A673 (cell line): ENCODE measurements around the gene BEST4. TPM values are rescaled to one million over a fixed set of nuclear protein-coding genes. Genes with fewer than 3 reads are reported as not detected.

Source experiments
- BruUV-seq: library from RNA; stranded (reverse); fragments of 400-500 nt; replicated peaks from 2 replicates; lab custom pipeline; 2021; lab: Mats Ljungman, UMichigan
- CTCF ChIA-PET: fragments of 300-600 bp; sonication (Branson Sonifier 250); formaldehyde crosslinking; loops from one replicate; lab custom pipeline; 2022; ENCODE audit warnings: antibody characterized with exemption; lab: Charles Lee
- POLR2A ChIA-PET: fragments of 300-600 bp; sonication (Branson Sonifier 250); formaldehyde crosslinking; loops from one replicate; lab custom pipeline; 2022; ENCODE audit warnings: antibody characterized with exemption; ENCODE audit not compliant: low non-redundant PET; lab: Charles Lee
- DNase-seq: peaks from one replicate; pipeline ENCODE4 v3.0.0-alpha.2; 2015; ENCODE audit warnings: low spot score
- H3K27ac ChIP-seq: fragments of 200-600 bp; sonication (generic); 2 replicates; pipeline ENCODE4 v1.5.1; 2016; ENCODE audit warnings: mixed run types, low read depth, mild to moderate bottlenecking, mixed read lengths, antibody characterized with exemption, low read length; ENCODE audit not compliant: poor library complexity, severe bottlenecking
- H3K27me3 ChIP-seq: fragments of 200-600 bp; sonication (generic); replicated peaks from 2 replicates; pipeline ENCODE4 v1.6.1; 2017; ENCODE audit warnings: mixed run types, low read depth, mild to moderate bottlenecking, mixed read lengths, antibody characterized with exemption, low read length; ENCODE audit not compliant: insufficient read depth, poor library complexity
- H3K36me3 ChIP-seq: fragments of 200-600 bp; sonication (generic); 2 replicates; pipeline ENCODE4 v1.6.1; 2016; ENCODE audit warnings: mixed run types, mild to moderate bottlenecking, mixed read lengths, antibody characterized with exemption, low read length; ENCODE audit not compliant: insufficient read depth, poor library complexity, severe bottlenecking
- H3K4me1 ChIP-seq: fragments of 200-600 bp; sonication (generic); 2 replicates; pipeline ENCODE4 v1.6.1; 2017; ENCODE audit warnings: mixed run types, mild to moderate bottlenecking, mixed read lengths, antibody characterized with exemption, low read length; ENCODE audit not compliant: insufficient read depth, poor library complexity, severe bottlenecking
- H3K4me3 ChIP-seq: fragments of 200-600 bp; sonication (generic); 2 replicates; pipeline ENCODE4 v1.5.1; 2016; ENCODE audit warnings: low read depth, mixed run types, mild to moderate bottlenecking, mixed read lengths, low read length; ENCODE audit not compliant: poor library complexity, severe bottlenecking
- H3K9me3 ChIP-seq: fragments of 200-600 bp; sonication (generic); 2 replicates; pipeline ENCODE4 v1.6.1; 2016; ENCODE audit warnings: mixed run types, low read depth, mild to moderate bottlenecking, mixed read lengths, antibody characterized with exemption, low read length; ENCODE audit not compliant: poor library complexity, severe bottlenecking
- EZH2 ChIP-seq: fragments of 200-600 bp; sonication (generic); IDR thresholded peaks from 2 replicates; pipeline ENCODE4 v1.6.1; 2017; ENCODE audit warnings: borderline replicate concordance, low read depth, mild to moderate bottlenecking, mixed read lengths, antibody characterized with exemption, low read length; ENCODE audit not compliant: poor library complexity, severe bottlenecking
- intact Hi-C: fragments of 100-400 bp; cut with micrococcal nuclease; formaldehyde crosslinking; loops from one replicate; pipeline ENCODE4 v1.10.0; 2022; ENCODE audit not compliant: unreplicated experiment
- total RNA-seq: library from RNA; stranded (reverse); gene quantifications from 2 replicates; pipeline ENCODE4 v1.2.3, GENCODE V29; 2021
- TF ChIP-seq, protein P1 (sequence below): fragments of 300-800, 200-600 bp; sonication (generic); conservative IDR thresholded peaks from 2 replicates; pipeline ENCODE4 v1.5.1; 2017; ENCODE audit warnings: low read depth, mild to moderate bottlenecking, antibody characterized with exemption, low read length, moderate library complexity, mixed read lengths

BEST4 gene
- total RNA-seq, 1 experiment from 2014 or later, result not detected

DNA sequence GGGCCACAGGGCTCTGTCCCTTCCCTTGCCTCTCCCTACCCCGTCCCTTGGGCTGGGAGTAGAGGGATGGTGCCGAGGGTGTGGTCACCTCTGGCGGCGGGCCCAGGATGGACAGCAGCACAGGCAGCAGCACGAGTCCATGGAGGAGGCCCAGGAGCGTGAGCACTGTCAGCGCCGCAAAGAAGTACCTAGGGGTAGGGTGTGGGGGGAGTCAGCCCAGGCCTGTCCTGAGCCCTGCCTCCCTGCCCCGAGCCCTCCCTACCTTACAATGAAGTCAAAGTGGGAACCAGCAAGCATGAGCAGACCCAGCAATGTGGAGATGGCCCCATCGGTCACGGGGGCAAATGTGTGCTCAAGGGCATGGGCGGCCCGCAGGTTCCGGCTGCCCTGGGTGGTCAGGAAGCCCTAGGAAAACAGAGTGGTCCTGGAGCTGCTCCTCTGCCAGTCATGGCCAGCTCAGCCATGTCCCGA, 35.0 kb upstream of the BEST4 start:
- H3K9me3 ChIP-seq, result no peaks in the 10 kb centered on the region
- H3K4me3 ChIP-seq, result no peak overlapping the region
- H3K36me3 ChIP-seq, result no peaks in the 10 kb centered on the region
- no peak for DNase-seq
- H3K27me3 ChIP-seq, result no peaks in the 10 kb centered on the region
- ChIA-PET POLR2A (no interaction called here), CTCF (interaction anchor here (0.5 kb wide), 1 partner anchor 480 kb away, joined by 6 read pairs; no protein-coding TSS in a partner anchor)
- TF ChIP-seq, protein P1, sequence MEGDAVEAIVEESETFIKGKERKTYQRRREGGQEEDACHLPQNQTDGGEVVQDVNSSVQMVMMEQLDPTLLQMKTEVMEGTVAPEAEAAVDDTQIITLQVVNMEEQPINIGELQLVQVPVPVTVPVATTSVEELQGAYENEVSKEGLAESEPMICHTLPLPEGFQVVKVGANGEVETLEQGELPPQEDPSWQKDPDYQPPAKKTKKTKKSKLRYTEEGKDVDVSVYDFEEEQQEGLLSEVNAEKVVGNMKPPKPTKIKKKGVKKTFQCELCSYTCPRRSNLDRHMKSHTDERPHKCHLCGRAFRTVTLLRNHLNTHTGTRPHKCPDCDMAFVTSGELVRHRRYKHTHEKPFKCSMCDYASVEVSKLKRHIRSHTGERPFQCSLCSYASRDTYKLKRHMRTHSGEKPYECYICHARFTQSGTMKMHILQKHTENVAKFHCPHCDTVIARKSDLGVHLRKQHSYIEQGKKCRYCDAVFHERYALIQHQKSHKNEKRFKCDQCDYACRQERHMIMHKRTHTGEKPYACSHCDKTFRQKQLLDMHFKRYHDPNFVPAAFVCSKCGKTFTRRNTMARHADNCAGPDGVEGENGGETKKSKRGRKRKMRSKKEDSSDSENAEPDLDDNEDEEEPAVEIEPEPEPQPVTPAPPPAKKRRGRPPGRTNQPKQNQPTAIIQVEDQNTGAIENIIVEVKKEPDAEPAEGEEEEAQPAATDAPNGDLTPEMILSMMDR, result no peak
- no peak for TF ChIP-seq EZH2
- BruUV-seq, result no TSS peak
- H3K4me1 ChIP-seq, result peaks cover 6% of the 10 kb centered on the region
- intact Hi-C loops, result no loop called here
- no peak overlapping the region for H3K27ac ChIP-seq

DNA sequence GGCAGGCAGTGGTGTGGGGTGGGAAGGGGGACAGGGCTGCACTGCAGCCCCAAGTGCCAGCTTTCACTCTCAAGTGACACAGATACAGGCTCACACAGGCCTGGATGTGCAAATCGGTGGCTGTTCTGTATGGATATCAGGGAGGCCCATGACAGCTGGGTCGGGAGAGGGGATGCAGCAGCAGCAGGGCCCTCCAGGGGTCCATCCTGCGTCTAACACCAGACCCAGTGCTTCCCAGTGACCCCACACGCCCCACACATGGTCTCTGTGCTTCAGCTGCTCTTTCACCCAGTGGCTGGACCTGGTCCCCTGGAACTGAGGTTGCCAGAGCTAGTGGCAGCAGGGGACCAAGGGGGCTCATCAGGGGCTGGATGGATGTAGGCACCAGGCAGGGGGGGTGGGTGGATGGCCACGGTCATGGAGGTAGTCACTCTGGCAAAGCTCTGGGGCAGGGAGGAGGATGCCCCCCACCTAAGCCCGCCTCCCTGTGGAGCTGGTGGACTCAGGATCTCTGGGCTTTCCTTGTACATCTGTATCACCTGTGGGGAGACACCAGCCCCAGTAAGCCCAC, 34.2 kb upstream of the BEST4 start:
- intact Hi-C loops, result no loop called here
- TF ChIP-seq, protein P1, result no peak
- TF ChIP-seq EZH2, result no peak
- BruUV-seq, result no TSS peak
- Histone ChIP-seq H3K9me3 (no peaks in the 10 kb centered on the region), H3K4me1 (peaks cover 6% of the 10 kb centered on the region), H3K4me3 (no peak overlapping the region), H3K27ac (no peak overlapping the region), H3K36me3 (no peaks in the 10 kb centered on the region), H3K27me3 (no peaks in the 10 kb centered on the region)
- POLR2A ChIA-PET, result interaction anchor here (0.7 kb wide), 1 partner anchor 100 kb away, joined by 3 read pairs; no protein-coding TSS in a partner anchor
- DNase-seq, result no peak
- CTCF ChIA-PET, result no interaction called here

DNA sequence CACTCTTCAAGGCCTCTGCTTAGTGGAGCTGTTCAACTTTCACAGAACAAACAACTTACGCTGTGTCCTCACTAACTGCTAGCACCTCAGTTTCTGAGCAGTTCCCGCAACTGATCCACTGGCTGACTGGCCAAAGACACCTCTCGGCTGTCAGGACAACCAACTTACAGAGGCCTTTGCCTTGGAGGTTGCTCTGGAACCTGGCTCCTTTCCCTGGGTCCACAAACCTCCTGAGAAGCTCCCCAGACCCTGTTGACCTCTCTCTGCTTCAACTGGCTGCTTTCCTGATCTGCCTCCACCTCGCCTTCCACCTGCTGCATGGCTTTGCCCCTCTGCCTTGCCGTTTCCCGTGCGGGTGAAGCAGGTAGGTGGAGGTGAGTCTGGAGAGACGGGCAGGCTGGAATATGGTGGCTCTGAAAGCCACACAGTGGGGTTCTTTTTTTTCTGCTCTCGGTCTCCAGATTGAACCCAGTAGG, 33.3 kb upstream of the BEST4 start:
- H3K27me3 ChIP-seq, result no peaks in the 10 kb centered on the region
- no peak overlapping the region for H3K27ac ChIP-seq
- peaks cover 6% of the 10 kb centered on the region for H3K4me1 ChIP-seq
- CTCF ChIA-PET, result no interaction called here
- no peaks in the 10 kb centered on the region for H3K9me3 ChIP-seq
- POLR2A ChIA-PET, result no interaction called here
- intact Hi-C loops, result no loop called here
- no peaks in the 10 kb centered on the region for H3K36me3 ChIP-seq
- no TSS peak for BruUV-seq
- no peak overlapping the region for H3K4me3 ChIP-seq
- no peak for DNase-seq
- TF ChIP-seq, protein P1, result no peak
- TF ChIP-seq EZH2, result no peak
